ENCODE data around the gene GOLGA8T. TPM values are rescaled to one million over a fixed set of nuclear protein-coding genes. Genes with fewer than 3 reads are reported as not detected.
"Not testable (repeated sequence)": the region's sequence is repeated elsewhere in the genome, so short reads cannot be mapped to it uniquely, and the experiment has no call there.

The GOLGA8T gene
- total and polyA plus RNA-seq, 12 donors: 0.04 to 1.3 (median 0.57) TPM; not detected in 3

DNA sequence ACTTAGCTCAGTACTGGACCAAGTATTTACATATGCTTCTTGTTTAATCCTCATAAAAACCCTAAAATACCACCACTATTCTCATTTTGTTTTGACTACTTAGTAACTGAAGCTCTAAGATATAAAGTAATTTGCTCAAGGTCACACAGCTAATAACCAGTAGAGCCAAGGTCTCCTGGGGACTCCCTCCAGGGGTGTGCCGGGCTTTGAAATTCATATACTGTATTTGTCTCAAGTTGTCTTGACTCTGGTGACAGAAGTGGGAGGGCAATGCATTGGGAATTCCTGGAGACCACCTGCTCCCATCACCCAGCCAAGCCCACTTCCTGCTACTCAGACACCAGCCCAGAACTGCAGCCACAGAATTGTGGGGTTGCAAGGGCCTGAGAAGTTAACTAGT lies 54.9 kb downstream of the GOLGA8T start:
- H3K27me3 ChIP-seq; H3K27ac ChIP-seq; H3K4me3 ChIP-seq; H3K4me1 ChIP-seq; DNase-seq; H3K9me3 ChIP-seq; ATAC-seq; H3K36me3 ChIP-seq; intact Hi-C loops (cut with DNase I): not testable (repeated sequence)
- 71 to 79% methylated on average over 1 of the region's 1 CpG for WGBS, 2 donors

GRCh38 chr15:30191143-30191542 lies 56.3 kb downstream of the GOLGA8T start:
- H3K4me3 ChIP-seq; H3K27me3 ChIP-seq; H3K9me3 ChIP-seq; intact Hi-C loops (cut with DNase I); DNase-seq; H3K4me1 ChIP-seq; ATAC-seq; H3K27ac ChIP-seq; H3K36me3 ChIP-seq: not testable (repeated sequence)
- WGBS, 2 donors: 5 to 6% methylated on average over 6 of the region's 23 CpGs

- H3K27ac ChIP-seq; DNase-seq; H3K4me1 ChIP-seq; intact Hi-C loops (cut with DNase I); H3K9me3 ChIP-seq; H3K36me3 ChIP-seq; H3K27me3 ChIP-seq; ATAC-seq; H3K4me3 ChIP-seq: not testable (repeated sequence)
- 1 to 2% methylated on average over 14 to 16 of the region's 37 CpGs for WGBS, 2 donors
Measured at GRCh38 chr15:30191639-30192038, 56.8 kb downstream of the GOLGA8T start.

DNA sequence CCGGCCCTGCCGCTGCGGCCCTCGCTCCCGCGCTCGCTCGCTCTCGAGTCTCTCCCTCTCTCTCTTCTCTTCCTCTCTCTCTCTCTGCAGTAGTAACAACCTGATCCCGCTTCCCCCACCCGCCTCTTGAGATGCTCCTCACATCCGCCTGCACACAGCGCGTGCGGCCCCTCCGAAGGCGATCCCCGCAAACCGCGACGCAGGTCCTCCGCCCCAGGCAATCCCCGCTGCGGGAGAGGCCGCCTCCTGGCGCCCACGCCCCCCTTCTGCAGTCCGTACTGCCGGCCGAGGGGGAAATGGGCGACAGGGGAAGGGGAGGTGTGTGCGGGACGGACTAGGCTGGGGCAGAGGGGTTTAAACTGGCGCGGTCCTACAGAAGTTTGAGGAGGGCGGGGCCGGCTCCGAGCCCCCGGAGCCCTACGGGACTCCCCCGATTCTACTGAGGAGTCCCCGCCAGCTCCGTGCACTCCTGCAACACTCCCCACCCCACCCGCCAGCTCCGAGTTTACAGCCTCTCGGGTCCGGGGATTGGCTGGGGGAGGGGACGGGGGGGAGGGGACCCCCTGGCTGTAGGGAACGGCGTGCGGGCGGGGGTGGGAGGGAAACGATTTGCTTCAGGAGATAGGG lies 57.4 kb downstream of the GOLGA8T start:
- H3K4me3 ChIP-seq; H3K27me3 ChIP-seq; DNase-seq; H3K36me3 ChIP-seq; H3K27ac ChIP-seq; intact Hi-C loops (cut with DNase I); H3K9me3 ChIP-seq; H3K4me1 ChIP-seq: not testable (repeated sequence)
- 1% methylated on average over 10 to 20 of the region's 53 CpGs for WGBS, 2 donors
- peak in 3 of 8 donors; percentile 6 to 27 (median 23) for ATAC-seq

DNA sequence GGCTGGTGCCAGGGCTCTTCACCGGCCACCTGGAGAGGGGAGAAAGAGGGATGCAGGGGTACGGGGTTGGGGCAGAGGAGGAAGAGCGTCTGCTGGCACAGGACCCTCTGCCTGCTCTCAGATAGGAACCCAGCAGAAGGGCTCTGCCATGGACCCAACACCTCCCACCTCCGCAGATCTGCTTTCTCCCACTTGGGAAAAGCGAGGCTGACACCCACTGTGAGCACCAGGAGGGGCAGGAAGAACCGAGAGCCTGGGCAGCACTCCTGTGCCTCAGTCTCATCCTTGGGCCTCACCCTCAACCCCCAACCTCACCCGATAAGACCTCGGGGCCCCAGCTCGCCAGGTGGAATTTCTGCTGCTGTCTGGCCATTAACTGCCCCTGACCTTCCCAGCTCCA lies 58.0 kb downstream of the GOLGA8T start:
- H3K9me3 ChIP-seq; DNase-seq; H3K4me1 ChIP-seq; H3K27ac ChIP-seq; H3K4me3 ChIP-seq; H3K27me3 ChIP-seq; H3K36me3 ChIP-seq; intact Hi-C loops (cut with DNase I): not testable (repeated sequence)
- WGBS, 2 donors: 7 to 21% methylated on average over 2 to 3 of the region's 9 CpGs
- peak in 1 of 8 donors; percentile 29 for ATAC-seq

Other genes with a start within 250 kb of the GOLGA8T start
- under 1 TPM in 2 of 10 donors, not detected in 8; 0.81 to 0.98 TPM for gene GOLGA8J, start 52.1 kb upstream of the GOLGA8T start, total RNA-seq
- under 1 TPM in 1 of 2 donors, not detected in 1; 0.22 TPM for gene GOLGA8J, start 52.1 kb upstream of the GOLGA8T start, polyA plus RNA-seq